Measurements from ENCODE around the gene LTO1. TPM values are rescaled to one million over a fixed set of nuclear protein-coding genes. Genes with fewer than 3 reads are reported as not detected.

The LTO1 gene
- total RNA-seq, 1 donor from 2014 or later: 24.4 TPM

DNA sequence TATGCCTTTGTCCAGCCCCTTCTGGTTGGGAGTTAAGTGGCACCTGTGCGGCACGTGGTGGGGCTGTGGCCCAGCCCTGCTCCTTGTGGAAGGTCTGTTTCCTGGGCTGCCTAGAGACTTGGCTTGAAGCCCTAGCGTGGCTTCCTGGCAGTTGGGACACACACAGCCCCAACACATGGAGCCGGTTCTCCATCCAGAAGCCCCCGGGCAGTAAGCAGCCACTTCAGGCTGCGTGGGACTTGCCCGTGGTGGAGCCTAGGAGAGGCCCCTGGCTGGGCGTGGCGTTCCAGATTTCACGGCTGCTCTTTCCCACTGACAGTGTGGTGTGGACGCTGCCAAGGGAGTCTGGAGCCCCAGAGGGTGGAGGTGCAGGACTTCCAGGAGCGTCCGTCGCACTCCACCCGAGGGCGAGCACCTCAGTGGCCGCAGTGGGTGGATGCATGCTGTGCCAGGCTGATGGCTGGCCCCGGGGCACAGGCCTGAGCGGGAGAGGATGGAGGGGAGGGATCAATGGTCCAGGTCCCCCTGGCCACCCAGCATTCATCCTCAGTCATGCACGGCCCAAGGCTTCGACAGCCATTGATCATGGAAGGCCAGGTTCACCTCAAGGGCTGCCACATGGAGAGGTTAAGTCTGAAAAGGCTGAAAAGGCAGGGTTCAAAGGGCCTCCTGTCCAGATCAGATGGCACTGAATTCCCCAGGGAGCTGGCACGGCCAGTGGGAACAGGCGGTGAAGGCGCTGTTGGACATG, 24.9 kb downstream of the LTO1 start:
- Mint-ChIP-seq H3K36me3 (ENCODE audit: low read depth) (no peaks in the 10 kb centered on the region), H3K9me3 (no peaks in the 10 kb centered on the region), H3K4me1 (ENCODE audit: low read depth) (no peaks in the 10 kb centered on the region), H3K27ac (no peak overlapping the region), H3K4me3 (ENCODE audit: low read depth) (no peak overlapping the region), H3K27me3 (ENCODE audit: low read depth) (no peaks in the 10 kb centered on the region)
- intact Hi-C loops (cut with micrococcal nuclease): no loop called here
- no peak for DNase-seq (ENCODE audit: low spot score)

DNA sequence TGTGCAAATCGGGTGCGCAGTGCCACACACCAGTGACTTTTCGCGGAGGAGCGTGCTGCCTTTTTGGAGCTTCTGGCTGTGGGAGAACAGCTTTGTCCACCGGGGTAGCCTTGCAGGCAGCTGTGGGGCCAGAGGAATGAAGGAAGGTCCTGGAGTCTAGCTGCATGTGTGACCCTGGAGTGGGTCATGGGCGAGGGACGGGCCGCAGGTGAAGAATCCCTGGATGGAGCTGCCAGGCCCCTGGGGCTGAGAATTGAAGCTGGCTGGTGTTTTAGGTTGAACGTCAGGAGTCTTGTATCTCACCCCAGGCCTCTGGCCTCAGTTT, 25.6 kb downstream of the LTO1 start:
- H3K9me3 Mint-ChIP-seq: no peaks in the 10 kb centered on the region
- intact Hi-C loops (cut with micrococcal nuclease): no loop called here
- no peak for DNase-seq (ENCODE audit: low spot score)
- no peaks in the 10 kb centered on the region for H3K4me1 Mint-ChIP-seq (ENCODE audit: low read depth)
- no peak overlapping the region for H3K4me3 Mint-ChIP-seq (ENCODE audit: low read depth)
- no peaks in the 10 kb centered on the region for H3K36me3 Mint-ChIP-seq (ENCODE audit: low read depth)
- H3K27ac Mint-ChIP-seq: no peak overlapping the region
- no peaks in the 10 kb centered on the region for H3K27me3 Mint-ChIP-seq (ENCODE audit: low read depth)

DNA sequence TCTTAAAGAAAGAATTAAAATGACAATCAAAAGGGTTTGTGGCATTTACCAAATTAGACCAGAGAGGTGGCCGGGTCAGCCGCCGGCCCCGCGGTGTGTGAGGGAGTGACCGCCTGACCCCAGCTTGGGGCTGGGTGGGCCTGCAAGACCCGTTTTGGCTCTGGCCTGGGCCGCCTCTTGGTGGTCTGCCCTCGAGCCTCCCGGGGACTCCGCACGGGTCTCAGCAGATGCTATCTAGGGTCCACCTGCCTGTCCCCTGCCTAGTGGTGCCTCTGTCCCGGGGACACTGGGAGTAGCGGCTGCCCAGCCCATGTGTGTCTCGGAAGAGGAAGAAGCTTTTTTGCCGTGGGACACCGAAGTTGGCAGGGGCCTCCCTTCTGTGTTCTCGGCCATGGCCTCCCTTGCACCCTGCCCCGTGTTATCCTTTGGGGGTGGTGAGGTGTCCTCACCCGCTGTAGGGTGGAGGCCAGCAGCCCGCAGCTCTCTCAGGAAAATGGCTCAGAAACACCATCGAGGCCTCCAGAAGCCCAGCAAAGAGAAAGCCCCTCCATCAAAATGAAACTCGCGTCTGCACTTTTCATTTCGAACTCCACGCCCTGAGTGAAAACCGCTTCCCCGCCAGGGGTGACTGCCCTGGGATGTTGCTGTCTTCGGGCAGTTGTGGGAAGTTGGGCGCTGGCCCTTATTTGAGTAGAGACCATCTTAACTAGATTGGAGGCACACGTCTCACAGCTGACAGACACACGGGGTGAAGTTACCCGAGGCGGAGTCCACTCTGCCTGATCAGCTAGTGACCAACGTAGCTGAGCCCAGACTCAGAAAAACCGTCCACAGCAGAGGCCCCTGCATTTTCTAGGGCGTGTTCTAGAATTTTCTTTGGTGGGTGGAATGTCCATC, 26.2 kb downstream of the LTO1 start:
- H3K9me3 Mint-ChIP-seq: no peaks in the 10 kb centered on the region
- intact Hi-C loops (cut with micrococcal nuclease): no loop called here
- no peak for DNase-seq (ENCODE audit: low spot score)
- H3K27ac Mint-ChIP-seq: no peak overlapping the region
- peaks cover 2% of the 10 kb centered on the region for H3K27me3 Mint-ChIP-seq (ENCODE audit: low read depth)
- no peaks in the 10 kb centered on the region for H3K4me1 Mint-ChIP-seq (ENCODE audit: low read depth)
- H3K4me3 Mint-ChIP-seq (ENCODE audit: low read depth): no peak overlapping the region
- no peaks in the 10 kb centered on the region for H3K36me3 Mint-ChIP-seq (ENCODE audit: low read depth)

DNA sequence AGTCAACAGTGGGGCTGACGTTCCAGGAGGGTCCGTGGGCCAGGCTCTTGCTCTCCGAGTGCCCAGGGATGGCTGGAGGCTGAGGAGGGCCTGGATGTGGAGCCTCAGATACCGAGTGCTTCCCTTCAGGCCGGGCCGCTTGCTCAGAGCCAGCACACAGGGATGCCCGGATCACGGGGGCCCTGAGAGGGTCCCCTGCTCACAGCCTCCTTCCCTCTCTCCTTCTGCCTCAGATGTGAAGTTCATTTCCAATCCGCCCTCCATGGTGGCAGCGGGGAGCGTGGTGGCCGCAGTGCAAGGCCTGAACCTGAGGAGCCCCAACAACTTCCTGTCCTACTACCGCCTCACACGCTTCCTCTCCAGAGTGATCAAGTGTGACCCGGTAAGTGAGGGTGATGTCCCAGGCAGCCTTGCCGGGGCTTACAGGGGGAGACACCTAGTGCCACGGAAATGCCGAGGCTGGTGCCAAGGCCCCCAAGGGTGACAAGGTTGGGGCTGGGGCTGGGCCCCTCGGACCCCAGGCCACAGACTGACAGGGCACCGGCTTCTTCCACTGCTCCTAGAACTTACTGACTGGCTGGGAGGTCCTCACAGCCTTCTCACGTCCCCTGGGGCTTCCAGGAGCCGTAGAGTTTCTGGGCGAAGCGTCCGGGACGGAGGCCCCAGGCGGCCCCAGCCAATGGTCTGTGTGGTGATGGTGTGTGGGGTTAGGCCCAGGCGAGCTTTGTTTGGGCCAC, 27.2 kb downstream of the LTO1 start:
- H3K27me3 Mint-ChIP-seq (ENCODE audit: low read depth): peaks cover 2% of the 10 kb centered on the region
- DNase-seq (ENCODE audit: low spot score): no peak
- no peaks in the 10 kb centered on the region for H3K36me3 Mint-ChIP-seq (ENCODE audit: low read depth)
- H3K27ac Mint-ChIP-seq: no peak overlapping the region
- no peaks in the 10 kb centered on the region for H3K9me3 Mint-ChIP-seq
- H3K4me1 Mint-ChIP-seq (ENCODE audit: low read depth): no peaks in the 10 kb centered on the region
- intact Hi-C loops (cut with micrococcal nuclease): no loop called here
- no peak overlapping the region for H3K4me3 Mint-ChIP-seq (ENCODE audit: low read depth)

DNA sequence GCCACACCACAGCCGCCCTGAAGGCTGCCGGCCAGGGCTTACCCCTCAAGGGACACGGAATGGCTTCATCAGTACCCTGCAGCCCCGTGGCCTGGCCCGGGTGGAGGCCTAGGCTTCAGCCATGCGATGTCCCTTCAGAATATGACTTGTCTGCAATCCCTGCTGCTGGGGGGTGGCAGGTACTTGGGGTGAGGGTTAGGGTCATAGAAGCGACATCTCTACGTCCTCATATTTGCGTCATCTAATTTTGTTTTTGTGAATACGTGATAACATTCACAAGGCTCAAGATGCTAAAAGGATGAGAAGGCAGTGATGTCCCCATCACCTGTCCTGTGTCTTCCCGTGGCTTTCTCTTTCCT, 27.8 kb downstream of the LTO1 start:
- Mint-ChIP-seq H3K4me3 (ENCODE audit: low read depth) (no peak overlapping the region), H3K36me3 (ENCODE audit: low read depth) (no peaks in the 10 kb centered on the region), H3K27me3 (ENCODE audit: low read depth) (peaks cover 2% of the 10 kb centered on the region), H3K27ac (no peak overlapping the region), H3K4me1 (ENCODE audit: low read depth) (no peaks in the 10 kb centered on the region), H3K9me3 (no peaks in the 10 kb centered on the region)
- no peak for DNase-seq (ENCODE audit: low spot score)
- intact Hi-C loops (cut with micrococcal nuclease): no loop called here

DNA sequence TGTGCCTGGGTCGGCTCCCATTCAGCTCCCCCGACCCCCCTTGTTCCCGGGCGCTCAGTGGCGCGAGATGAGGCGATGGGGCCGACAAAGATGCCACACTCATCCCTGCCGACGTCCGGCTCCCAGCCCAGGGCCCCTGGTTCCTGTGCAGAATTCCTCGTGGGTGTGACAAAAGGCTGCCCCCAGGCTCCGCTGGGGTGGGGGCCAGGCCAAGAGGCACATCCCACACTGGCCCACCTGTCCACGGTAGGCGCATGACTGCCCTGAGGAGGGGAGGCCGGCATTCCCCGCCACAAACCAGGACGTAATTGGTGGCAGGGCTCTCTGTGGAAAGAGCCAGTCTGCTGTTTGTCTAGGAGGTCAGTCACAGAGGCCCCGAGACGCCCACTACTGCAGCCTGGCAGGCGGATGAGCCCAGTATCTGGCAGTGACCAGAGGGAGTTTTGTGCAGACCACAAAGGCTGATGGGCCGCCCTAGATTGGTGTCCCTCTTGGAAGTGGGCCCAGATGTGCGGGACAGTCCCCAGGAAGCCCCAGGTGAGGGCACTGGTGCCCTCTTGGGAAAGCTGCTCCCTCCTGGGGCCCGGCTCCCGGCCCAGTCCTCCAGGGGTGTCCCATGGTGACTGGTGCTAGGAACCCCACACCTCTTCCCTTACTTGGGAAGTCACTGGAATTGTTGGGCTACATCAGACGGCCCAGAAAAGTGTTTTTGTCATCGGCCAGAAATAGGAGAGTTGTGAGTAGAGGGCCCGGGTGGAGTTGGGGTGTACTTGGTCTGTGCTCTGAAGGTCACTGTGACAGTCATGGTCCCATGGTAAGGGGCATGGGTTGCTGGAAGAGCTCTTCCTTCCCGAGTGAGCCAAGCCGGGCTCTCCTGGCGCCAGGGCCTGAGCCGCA, 28.4 kb downstream of the LTO1 start:
- H3K27me3 Mint-ChIP-seq (ENCODE audit: low read depth): peaks cover 2% of the 10 kb centered on the region
- H3K4me1 Mint-ChIP-seq (ENCODE audit: low read depth): no peaks in the 10 kb centered on the region
- H3K36me3 Mint-ChIP-seq (ENCODE audit: low read depth): no peaks in the 10 kb centered on the region
- H3K27ac Mint-ChIP-seq: no peak overlapping the region
- H3K9me3 Mint-ChIP-seq: no peaks in the 10 kb centered on the region
- H3K4me3 Mint-ChIP-seq (ENCODE audit: low read depth): no peak overlapping the region
- DNase-seq (ENCODE audit: low spot score): no peak
- intact Hi-C loops (cut with micrococcal nuclease): no loop called here

DNA sequence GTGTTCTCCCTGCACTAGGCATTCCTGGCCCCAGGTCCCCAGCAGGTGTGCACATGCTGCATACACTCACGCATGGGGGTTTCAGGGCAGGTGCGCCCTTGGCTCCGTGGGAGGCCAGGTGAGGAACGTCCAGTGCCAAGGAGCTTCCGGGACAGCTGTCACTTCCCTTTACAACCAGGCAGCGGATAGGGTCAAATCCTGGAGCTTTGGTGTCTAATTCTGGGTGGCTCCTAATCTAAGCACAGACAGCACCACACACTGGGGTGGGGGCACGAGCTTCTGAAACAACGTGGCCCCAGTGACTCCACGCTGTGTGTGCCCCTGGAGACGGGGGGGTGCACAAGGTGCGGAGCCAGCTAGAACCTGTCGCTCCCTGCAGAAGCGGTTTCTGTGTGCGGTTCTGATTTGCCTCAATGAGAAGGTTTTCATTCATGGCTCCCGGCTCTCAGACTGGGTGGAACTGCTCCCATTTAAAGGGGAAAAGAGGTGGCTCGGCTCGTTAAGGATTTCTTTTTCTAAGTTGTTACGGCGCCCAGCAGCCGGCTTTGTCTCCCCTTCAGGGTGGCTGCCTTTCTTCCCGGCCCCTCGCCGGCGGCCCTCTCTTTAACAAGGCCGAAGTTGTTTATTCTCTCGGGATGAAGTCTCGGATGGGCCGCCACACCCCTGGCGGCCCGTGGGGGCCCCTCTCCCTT, 29.2 kb downstream of the LTO1 start:
- Mint-ChIP-seq H3K36me3 (ENCODE audit: low read depth) (no peaks in the 10 kb centered on the region), H3K9me3 (no peaks in the 10 kb centered on the region), H3K4me3 (ENCODE audit: low read depth) (no peak overlapping the region), H3K27ac (no peak overlapping the region), H3K4me1 (ENCODE audit: low read depth) (peaks cover 3% of the 10 kb centered on the region), H3K27me3 (ENCODE audit: low read depth) (peaks cover 8% of the 10 kb centered on the region)
- no peak for DNase-seq (ENCODE audit: low spot score)
- intact Hi-C loops (cut with micrococcal nuclease): no loop called here

DNA sequence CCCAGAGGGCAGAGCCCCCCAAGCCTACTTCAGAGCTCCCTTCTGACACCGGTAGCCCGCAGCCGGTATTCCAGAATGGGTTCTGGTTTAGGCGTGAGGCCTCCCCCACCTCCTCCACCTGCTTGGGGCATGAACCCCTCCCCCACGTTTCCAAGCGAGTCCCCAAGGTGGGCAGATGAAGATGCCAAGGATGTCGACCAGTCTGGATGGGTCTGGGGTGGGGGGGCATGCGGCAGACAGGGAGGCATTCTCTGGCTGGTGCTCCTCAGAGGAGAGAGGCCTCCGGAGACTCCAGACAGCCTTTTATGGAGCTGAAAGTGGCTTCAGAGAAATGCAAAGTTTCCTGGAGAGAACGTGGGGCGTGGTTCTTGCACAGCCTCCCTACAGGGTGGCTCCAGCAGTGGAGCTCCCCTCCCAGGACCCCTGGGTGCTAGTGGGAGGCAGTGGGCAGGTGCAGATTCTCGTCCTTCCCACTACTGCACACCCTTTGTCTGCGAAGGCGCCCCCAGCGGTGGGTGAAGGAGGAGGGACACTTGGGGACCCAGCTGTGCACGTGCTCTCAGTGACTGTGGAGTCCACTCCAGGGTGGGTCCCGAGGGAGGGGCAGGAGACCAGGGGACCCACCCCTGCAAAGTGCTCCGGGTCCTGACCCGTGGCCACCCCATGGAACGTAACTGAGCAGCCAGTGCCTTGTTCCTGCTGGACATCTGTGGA, 30.0 kb downstream of the LTO1 start:
- Mint-ChIP-seq H3K4me3 (ENCODE audit: low read depth) (no peak overlapping the region), H3K9me3 (no peaks in the 10 kb centered on the region), H3K4me1 (ENCODE audit: low read depth) (peaks cover 3% of the 10 kb centered on the region), H3K27ac (no peak overlapping the region), H3K36me3 (ENCODE audit: low read depth) (no peaks in the 10 kb centered on the region), H3K27me3 (ENCODE audit: low read depth) (peaks cover 15% of the 10 kb centered on the region)
- DNase-seq (ENCODE audit: low spot score): no peak
- intact Hi-C loops (cut with micrococcal nuclease): loop anchor here (5.0 kb wide), 1 partner anchor 803 kb away; the partner anchor contains the start of gene CPT1A

DNA sequence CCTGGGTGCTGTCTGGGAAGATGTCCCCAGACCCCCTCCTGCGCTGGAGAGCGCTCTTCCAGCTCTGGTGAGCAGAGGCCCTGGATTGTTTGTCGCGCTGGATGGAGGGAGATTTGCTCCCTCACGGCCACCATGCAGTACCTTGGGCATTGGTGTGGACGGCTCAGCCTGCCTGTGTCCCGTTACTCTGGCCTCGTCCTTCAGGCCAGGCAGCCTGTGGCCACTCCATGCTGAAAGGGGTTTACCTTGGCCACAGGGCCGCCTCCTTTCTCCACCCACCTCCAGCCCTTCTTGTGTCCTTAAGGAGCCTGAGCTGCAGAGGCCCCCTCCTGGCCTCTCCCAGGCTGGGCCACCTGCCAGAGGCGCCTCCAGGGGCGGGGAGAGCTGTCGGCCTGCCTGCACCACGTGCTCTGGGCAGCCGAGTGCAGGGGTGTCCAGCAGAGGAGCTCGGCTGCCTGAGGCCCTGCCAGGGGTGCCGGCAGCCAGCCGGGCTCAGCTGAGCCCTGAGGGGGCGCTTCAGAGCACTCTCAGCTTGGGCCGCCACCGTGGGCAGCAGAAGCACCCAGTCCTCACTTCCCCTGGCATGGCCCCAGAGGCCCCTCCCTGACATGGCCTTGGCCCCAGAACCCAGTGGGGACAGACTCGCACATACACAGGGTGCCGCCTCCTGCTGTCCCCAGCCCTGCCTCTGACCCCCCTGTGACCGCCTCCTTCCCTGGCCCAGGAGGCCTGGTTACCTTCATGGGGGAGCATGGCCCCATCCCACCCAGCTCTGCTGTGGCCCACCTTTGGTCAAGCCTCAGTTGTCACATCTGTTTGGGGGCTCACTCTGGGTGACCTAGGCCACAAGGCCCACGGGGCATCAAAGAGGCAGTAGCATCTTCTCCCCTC, 30.8 kb downstream of the LTO1 start:
- Mint-ChIP-seq H3K27ac (no peak overlapping the region), H3K36me3 (ENCODE audit: low read depth) (no peaks in the 10 kb centered on the region), H3K4me1 (ENCODE audit: low read depth) (peaks cover 3% of the 10 kb centered on the region), H3K4me3 (ENCODE audit: low read depth) (peak overlapping the region; percentile 49), H3K27me3 (ENCODE audit: low read depth) (peaks cover 22% of the 10 kb centered on the region), H3K9me3 (no peaks in the 10 kb centered on the region)
- no peak for DNase-seq (ENCODE audit: low spot score)
- intact Hi-C loops (cut with micrococcal nuclease): loop anchor here (5.0 kb wide), 1 partner anchor 802 kb away; the partner anchor contains the start of gene CPT1A

DNA sequence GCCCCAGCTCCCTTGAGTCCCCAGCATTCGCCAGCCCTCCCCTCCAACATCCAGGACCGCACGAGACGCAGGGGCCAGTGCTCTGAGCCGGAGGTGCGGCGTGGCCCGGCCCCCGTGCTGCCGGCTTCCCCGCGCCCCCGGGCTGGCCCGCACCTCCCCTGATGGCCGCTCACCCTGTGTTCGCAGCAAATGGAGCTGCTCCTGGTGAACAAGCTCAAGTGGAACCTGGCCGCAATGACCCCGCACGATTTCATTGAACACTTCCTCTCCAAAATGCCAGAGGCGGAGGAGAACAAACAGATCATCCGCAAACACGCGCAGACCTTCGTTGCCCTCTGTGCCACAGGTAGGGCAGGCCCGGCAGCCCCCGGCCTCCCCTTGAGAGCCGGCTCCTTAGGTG, 31.5 kb downstream of the LTO1 start:
- H3K36me3 Mint-ChIP-seq (ENCODE audit: low read depth): no peaks in the 10 kb centered on the region
- H3K27ac Mint-ChIP-seq: no peak overlapping the region
- peaks cover 25% of the 10 kb centered on the region for H3K27me3 Mint-ChIP-seq (ENCODE audit: low read depth)
- H3K4me1 Mint-ChIP-seq (ENCODE audit: low read depth): peaks cover 3% of the 10 kb centered on the region
- DNase-seq (ENCODE audit: low spot score): no peak
- intact Hi-C loops (cut with micrococcal nuclease): loop anchor here (1.0 to 5.0 kb wide), 4 partner anchors 31 to 801 kb away; partner anchors contain the start of genes CPT1A and LTO1
- H3K9me3 Mint-ChIP-seq: no peaks in the 10 kb centered on the region
- peak overlapping the region; percentile 49 for H3K4me3 Mint-ChIP-seq (ENCODE audit: low read depth)

Measured in activated T-helper 2 cell treated with anti-CD3 and anti-CD28 coated beads, Interferon-gamma antibody, Interleukin-2, Interleukin-4, amounts not matched to agents 10 μg/mL and 5 μg/mL and 100 μg/mL, durations not matched to agents 14 hours and 24 hours and 36 hours (primary cell).